H9 (cell line): ENCODE results near the gene VDAC1. TPM values are rescaled to one million over a fixed set of nuclear protein-coding genes. Genes with fewer than 3 reads are reported as not detected.

Experiments
- DNase-seq: peaks from one replicate; pipeline ENCODE4 v3.0.0-alpha.2; 2017
- H2AFZ ChIP-seq: one replicate; pipeline ENCODE4 v1.6.1; 2013; ENCODE audit warnings: mild to moderate bottlenecking, low read length, control low read depth, moderate library complexity
- H2AK5ac ChIP-seq: 2 replicates; pipeline ENCODE4 v1.6.1; 2013; ENCODE audit warnings: low read length, control low read depth, mixed read lengths; ENCODE audit not compliant: insufficient read length
- H2BK120ac ChIP-seq: one replicate; pipeline ENCODE4 v1.6.1; 2013; ENCODE audit warnings: low read depth, mild to moderate bottlenecking, low read length, control low read depth, inconsistent platforms; ENCODE audit not compliant: poor library complexity, severe bottlenecking
- H2BK12ac ChIP-seq: 2 replicates; pipeline ENCODE4 v1.6.1; 2013; ENCODE audit warnings: low read length, control low read depth, mixed read lengths, low read depth; ENCODE audit not compliant: insufficient read length
- H2BK15ac ChIP-seq: 2 replicates; pipeline ENCODE4 v1.6.1; 2013; ENCODE audit warnings: low read depth, low read length, control low read depth
- H2BK20ac ChIP-seq: one replicate; pipeline ENCODE4 v1.6.1; 2013; ENCODE audit warnings: low read depth, mild to moderate bottlenecking, low read length, control low read depth, inconsistent platforms; ENCODE audit not compliant: poor library complexity, severe bottlenecking
- H2BK5ac ChIP-seq: 2 replicates; pipeline ENCODE4 v1.6.1; 2013; ENCODE audit warnings: low read length, control low read depth, mixed read lengths; ENCODE audit not compliant: insufficient read length
- H3K14ac ChIP-seq: 2 replicates; pipeline ENCODE4 v1.6.1; 2013; ENCODE audit warnings: low read length, control low read depth; ENCODE audit not compliant: insufficient read depth
- H3K18ac ChIP-seq: 2 replicates; pipeline ENCODE4 v1.6.1; 2013; ENCODE audit warnings: low read depth, mild to moderate bottlenecking, mixed read lengths, low read length, control low read depth; ENCODE audit not compliant: insufficient read length
- H3K23ac ChIP-seq: 2 replicates; pipeline ENCODE4 v1.6.1; 2013; ENCODE audit warnings: low read length, control low read depth, mixed read lengths, low read depth; ENCODE audit not compliant: insufficient read length
- H3K23me2 ChIP-seq: 2 replicates; pipeline ENCODE4 v1.6.1; 2013; ENCODE audit warnings: low read depth, mild to moderate bottlenecking, mixed read lengths, low read length, control low read depth; ENCODE audit not compliant: insufficient read length, poor library complexity, severe bottlenecking
- H3K27ac ChIP-seq: 2 replicates; pipeline ENCODE4 v1.5.1; 2013; ENCODE audit warnings: low read length, control low read depth, mixed read lengths, low read depth; ENCODE audit not compliant: insufficient read length
- H3K27me3 ChIP-seq: 2 replicates; pipeline ENCODE4 v1.6.1; 2013; ENCODE audit warnings: low read length, control low read depth, inconsistent platforms; ENCODE audit not compliant: insufficient read depth
- H3K4ac ChIP-seq: 2 replicates; pipeline ENCODE4 v1.6.1; 2013; ENCODE audit warnings: low read depth, mild to moderate bottlenecking, control low read depth, inconsistent platforms, low read length, moderate library complexity
- H3K4me1 ChIP-seq: 2 replicates; pipeline ENCODE4 v1.6.1; 2013; ENCODE audit warnings: low read length, control low read depth, inconsistent platforms; ENCODE audit not compliant: insufficient read depth
- H3K4me2 ChIP-seq: 2 replicates; pipeline ENCODE4 v1.6.1; 2013; ENCODE audit warnings: low read length, control low read depth, mixed read lengths; ENCODE audit not compliant: insufficient read length, insufficient read depth
- H3K56ac ChIP-seq: 2 replicates; pipeline ENCODE4 v1.6.1; 2013; ENCODE audit warnings: low read depth, mild to moderate bottlenecking, mixed read lengths, low read length, control low read depth; ENCODE audit not compliant: insufficient read length
- H3K79me1 ChIP-seq: 2 replicates; pipeline ENCODE4 v1.6.1; 2013; ENCODE audit warnings: low read depth, mild to moderate bottlenecking, moderate library complexity, low read length, control low read depth, inconsistent platforms; ENCODE audit not compliant: insufficient read depth, poor library complexity, severe bottlenecking
- H3K79me2 ChIP-seq: 2 replicates; pipeline ENCODE4 v1.6.1; 2013; ENCODE audit warnings: low read length, control low read depth, inconsistent platforms; ENCODE audit not compliant: insufficient read depth
- H3K9ac ChIP-seq: 2 replicates; pipeline ENCODE4 v1.6.1; 2013; ENCODE audit warnings: low read length, control low read depth, mixed read lengths; ENCODE audit not compliant: insufficient read length; ENCODE audit errors: extremely low read depth
- H3K9me3 ChIP-seq: one replicate; pipeline ENCODE4 v1.6.1; 2013; ENCODE audit warnings: low read depth, low read length, inconsistent platforms; ENCODE audit not compliant: control insufficient read depth
- H3T11ph ChIP-seq: one replicate; pipeline ENCODE4 v1.6.1; 2013; ENCODE audit warnings: mild to moderate bottlenecking, low read length, control low read depth, inconsistent platforms
- H4K20me1 ChIP-seq: one replicate; pipeline ENCODE4 v1.6.1; 2013; ENCODE audit not compliant: control insufficient read depth, insufficient read length, insufficient read depth
- H4K5ac ChIP-seq: 2 replicates; pipeline ENCODE4 v1.6.1; 2013; ENCODE audit warnings: low read depth, mild to moderate bottlenecking, mixed read lengths, low read length, control low read depth; ENCODE audit not compliant: insufficient read length
- H4K8ac ChIP-seq: replicated peaks from 2 replicates; pipeline ENCODE4 v1.6.1; 2013; ENCODE audit warnings: low read length, control low read depth, mixed read lengths, low read depth; ENCODE audit not compliant: insufficient read length
- H4K91ac ChIP-seq: 2 replicates; pipeline ENCODE4 v1.6.1; 2013; ENCODE audit warnings: low read depth, mild to moderate bottlenecking, moderate library complexity, mixed read lengths, low read length, control low read depth; ENCODE audit not compliant: insufficient read length
- H3K27ac Mint-ChIP-seq, 3 experiments: 2 replicates in 2 of 3; 3 replicates in 1 of 3; pipeline ENCODE4 v1.8.0; 2020 to 2021; ENCODE audit warnings: mixed read lengths in 3 of 3, mild to moderate bottlenecking in 1 of 3, moderate library complexity in 1 of 3
- H3K27me3 Mint-ChIP-seq: 2 replicates; pipeline ENCODE4 v1.8.0; 2021; ENCODE audit warnings: low read depth, mild to moderate bottlenecking, moderate library complexity, mixed read lengths
- H3K36me3 Mint-ChIP-seq, 3 experiments: 2 replicates in 2 of 3; 3 replicates in 1 of 3; pipeline ENCODE4 v1.8.0; 2020 to 2021; ENCODE audit warnings: low read depth in 3 of 3, mixed read lengths in 3 of 3; ENCODE audit not compliant: insufficient read depth in 1 of 3
- H3K4me1 Mint-ChIP-seq, 2 experiments: 2 replicates each; pipeline ENCODE4 v1.8.0; 2020; ENCODE audit warnings: mixed read lengths in 2 of 2
- H3K4me3 Mint-ChIP-seq, 2 experiments: 2 replicates in 1 of 2; 3 replicates in 1 of 2; pipeline ENCODE4 v1.8.0; 2020 to 2021; ENCODE audit warnings: mild to moderate bottlenecking in 2 of 2, mixed read lengths in 2 of 2, moderate library complexity in 1 of 2
- H3K9me3 Mint-ChIP-seq, 2 experiments: 2 replicates in 1 of 2; 3 replicates in 1 of 2; pipeline ENCODE4 v1.8.0; 2020; ENCODE audit warnings: mild to moderate bottlenecking in 2 of 2, mixed read lengths in 2 of 2, moderate library complexity in 1 of 2
- CTCF ChIP-seq: fragments of 200-600 bp; sonication (generic); conservative IDR thresholded peaks from 3 replicates; pipeline ENCODE4 v1.8.0; 2021; ENCODE audit warnings: antibody characterized with exemption, mild to moderate bottlenecking
- WGBS: extraction: QIAGEN DNeasy Blood & Tissue Kit; methylation state at CpG from one replicate; pipeline ENCODE4 v1.1.7; 2013; ENCODE audit warnings: missing lambda C conversion rate, low lambda C conversion rate, mixed read lengths; ENCODE audit not compliant: insufficient read length; ENCODE audit errors: extremely low coverage; 5-methylcytosine and 5-hydroxymethylcytosine counted together
- total RNA-seq: library from RNA; stranded (reverse); gene quantifications from 2 replicates; pipeline ENCODE4 v1.2.1, GENCODE V29; 2021

VDAC1 gene
- total RNA-seq, 1 experiment from 2014 or later, result 208 TPM

GRCh38 chr5:133985540-133986180, 19.1 kb downstream of the VDAC1 start:
- no peak overlapping the region for H3K27ac Mint-ChIP-seq
- H2AK5ac ChIP-seq, result no peak overlapping the region
- H4K91ac ChIP-seq, result no peak overlapping the region
- no peaks in the 10 kb centered on the region for H3K79me1 ChIP-seq
- no peaks in the 10 kb centered on the region for H3K4me1 ChIP-seq
- no peak overlapping the region for H2AFZ ChIP-seq
- no peaks in the 10 kb centered on the region for H3K4me1 Mint-ChIP-seq
- no peak overlapping the region for H3K18ac ChIP-seq
- H2BK20ac ChIP-seq, result no peak overlapping the region
- H3K36me3 Mint-ChIP-seq, result peaks cover 46 to 83% (median 66%) of the 10 kb centered on the region in 3 experiments; a peak in 6 of 7 replicates
- no peaks in the 10 kb centered on the region; the same call in 1 of the 2 replicates for H3K79me2 ChIP-seq
- H3K9me3 Mint-ChIP-seq, result no peaks in the 10 kb centered on the region
- H3K4me3 Mint-ChIP-seq, result no peak overlapping the region
- no peak overlapping the region for H3K4ac ChIP-seq
- H2BK12ac ChIP-seq, result no peak overlapping the region
- H4K8ac ChIP-seq, result no peak overlapping the region
- H4K20me1 ChIP-seq, result no peaks in the 10 kb centered on the region
- H3T11ph ChIP-seq, result no peak overlapping the region
- H3K4me2 ChIP-seq, result no peak overlapping the region
- H3K56ac ChIP-seq, result no peak overlapping the region
- no peak overlapping the region for H2BK15ac ChIP-seq
- no peak for DNase-seq
- H3K27me3 Mint-ChIP-seq, result no peaks in the 10 kb centered on the region
- H3K9ac ChIP-seq, result no peak overlapping the region
- H3K23me2 ChIP-seq, result no peaks in the 10 kb centered on the region
- no peaks in the 10 kb centered on the region for H3K9me3 ChIP-seq
- H3K27ac ChIP-seq, result no peak overlapping the region
- H2BK5ac ChIP-seq, result no peak overlapping the region
- H4K5ac ChIP-seq, result no peak overlapping the region
- no peak for TF ChIP-seq CTCF
- H2BK120ac ChIP-seq, result no peak overlapping the region
- WGBS, result no CpG with 5 or more reads among the region's 3 CpGs
- H3K23ac ChIP-seq, result no peak overlapping the region
- H3K14ac ChIP-seq, result no peak overlapping the region
- no peaks in the 10 kb centered on the region for H3K27me3 ChIP-seq
